ENCODE results near the gene TXLNA.

Gene TXLNA

DNA sequence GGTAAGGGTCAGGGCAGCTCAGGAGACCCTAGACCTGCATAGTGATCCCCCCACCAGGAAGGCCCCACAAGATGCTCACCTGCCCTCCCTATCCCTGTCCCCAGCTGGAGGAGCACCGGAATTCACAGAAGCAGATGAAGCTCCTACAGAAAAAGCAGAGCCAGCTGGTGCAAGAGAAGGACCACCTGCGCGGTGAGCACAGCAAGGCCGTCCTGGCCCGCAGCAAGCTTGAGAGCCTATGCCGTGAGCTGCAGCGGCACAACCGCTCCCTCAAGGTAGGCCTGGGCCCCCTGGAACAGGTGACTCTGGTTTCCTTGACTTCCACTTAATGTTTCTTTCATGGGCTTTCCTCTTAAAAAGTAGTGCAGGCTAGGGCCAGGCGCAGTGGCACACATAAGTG, 8.4 kb downstream of the TXLNA start:
- H3K36me3 ChIP-seq (ENCODE audit: insufficient read depth, low read length), result peaks cover 73% of the 10 kb centered on the region; the same call in 1 of the 2 replicates
- no peaks in the 10 kb centered on the region for H3F3A ChIP-seq (ENCODE audit: low read depth)
- peak overlapping the region; percentile 72 for H3K4me2 ChIP-seq (ENCODE audit: low read depth, low read length, poor library complexity, severe bottlenecking)
- H3K9me3 ChIP-seq (ENCODE audit: insufficient read depth, low read depth, low read length), result no peaks in the 10 kb centered on the region
- no peak overlapping the region for H3K9ac ChIP-seq (ENCODE audit: low read depth, low read length, poor library complexity, severe bottlenecking)
- peaks cover 32% of the 10 kb centered on the region for H3K4me1 ChIP-seq (ENCODE audit: insufficient read depth, low read length, poor library complexity, severe bottlenecking)
- TF ChIP-seq EZH2phosphoT487 (IDR thresholded peaks at IDR 0.05; ENCODE audit: borderline replicate concordance) (no peak), CTCF (conservative IDR thresholded peaks at IDR 0.05; ENCODE audit: low read length) (no peak)
- no peak overlapping the region for H2AFZ ChIP-seq (ENCODE audit: low read length)
- no peaks in the 10 kb centered on the region for H3K9me2 ChIP-seq (replicated peaks; ENCODE audit: low read depth, low read length)
- H3K27me3 ChIP-seq (ENCODE audit: insufficient read depth, low read length, poor library complexity, severe bottlenecking), result no peaks in the 10 kb centered on the region
- peaks cover 63% of the 10 kb centered on the region for H4K20me1 ChIP-seq (ENCODE audit: insufficient read depth, low read length, poor library complexity, severe bottlenecking)
- peaks cover 64% of the 10 kb centered on the region for H3K79me2 ChIP-seq (ENCODE audit: insufficient read depth, low read length)
- H3K4me3 ChIP-seq (ENCODE audit: low read length, poor library complexity, severe bottlenecking), result no peak overlapping the region

DNA sequence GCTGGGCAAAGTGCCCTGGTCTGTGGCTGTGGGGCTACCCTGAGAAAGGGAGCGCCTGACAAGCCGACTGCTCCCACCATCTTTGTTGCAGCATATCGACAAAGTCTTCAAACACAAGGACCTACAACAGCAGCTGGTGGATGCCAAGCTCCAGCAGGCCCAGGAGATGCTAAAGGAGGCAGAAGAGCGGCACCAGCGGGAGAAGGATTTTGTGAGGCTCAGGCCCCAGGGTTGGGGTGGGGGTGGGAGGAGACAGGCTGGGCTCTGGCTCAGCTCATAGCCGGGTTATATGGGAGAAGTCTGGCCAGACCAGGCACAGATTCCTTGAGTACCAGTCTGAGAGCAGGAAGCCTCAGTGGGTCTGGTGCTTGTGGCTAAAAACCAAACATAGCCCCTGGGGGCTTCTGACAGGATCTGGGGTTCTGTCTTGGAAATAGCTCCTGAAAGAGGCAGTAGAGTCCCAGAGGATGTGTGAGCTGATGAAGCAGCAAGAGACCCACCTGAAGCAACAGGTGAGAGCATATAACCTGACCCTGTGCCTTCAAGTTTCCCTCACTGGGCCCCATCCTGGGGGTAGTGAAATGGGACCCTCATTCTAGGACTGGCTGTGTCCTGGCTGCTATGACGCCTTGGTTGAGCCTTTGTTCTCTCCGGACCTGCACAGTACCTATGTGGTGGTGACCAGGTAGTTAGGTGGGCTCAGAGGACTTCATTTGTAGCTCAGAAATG, 12.9 kb downstream of the TXLNA start:
- no peak overlapping the region for H3K4me2 ChIP-seq (ENCODE audit: low read depth, low read length, poor library complexity, severe bottlenecking)
- peaks cover 7% of the 10 kb centered on the region; the same call in 1 of the 2 replicates for H3F3A ChIP-seq (ENCODE audit: low read depth)
- no peaks in the 10 kb centered on the region for H3K9me2 ChIP-seq (replicated peaks; ENCODE audit: low read depth, low read length)
- H3K4me3 ChIP-seq (ENCODE audit: low read length, poor library complexity, severe bottlenecking), result no peak overlapping the region
- H2AFZ ChIP-seq (ENCODE audit: low read length), result no peak overlapping the region
- TF ChIP-seq EZH2phosphoT487 (IDR thresholded peaks at IDR 0.05; ENCODE audit: borderline replicate concordance), result no peak
- no peak for TF ChIP-seq CTCF (conservative IDR thresholded peaks at IDR 0.05; ENCODE audit: low read length)
- peaks cover 27% of the 10 kb centered on the region for H3K4me1 ChIP-seq (ENCODE audit: insufficient read depth, low read length, poor library complexity, severe bottlenecking)
- H3K79me2 ChIP-seq (ENCODE audit: insufficient read depth, low read length), result peaks cover 25% of the 10 kb centered on the region
- H3K36me3 ChIP-seq (ENCODE audit: insufficient read depth, low read length), result peaks cover 92% of the 10 kb centered on the region; the same call in 1 of the 2 replicates
- H3K27me3 ChIP-seq (ENCODE audit: insufficient read depth, low read length, poor library complexity, severe bottlenecking), result no peaks in the 10 kb centered on the region
- H3K9me3 ChIP-seq (ENCODE audit: insufficient read depth, low read depth, low read length), result no peaks in the 10 kb centered on the region
- peaks cover 68% of the 10 kb centered on the region for H4K20me1 ChIP-seq (ENCODE audit: insufficient read depth, low read length, poor library complexity, severe bottlenecking)
- no peak overlapping the region for H3K9ac ChIP-seq (ENCODE audit: low read depth, low read length, poor library complexity, severe bottlenecking)

GRCh38 chr1:32194984-32195383, 15.5 kb downstream of the TXLNA start:
- H3K4me3 ChIP-seq (ENCODE audit: low read length, poor library complexity, severe bottlenecking), result no peak overlapping the region
- H3K9me3 ChIP-seq (ENCODE audit: insufficient read depth, low read depth, low read length), result no peaks in the 10 kb centered on the region
- H3K79me2 ChIP-seq (ENCODE audit: insufficient read depth, low read length), result peaks cover 1% of the 10 kb centered on the region; the same call in 1 of the 2 replicates
- peaks cover 66% of the 10 kb centered on the region; the same call in 1 of the 2 replicates for H3K36me3 ChIP-seq (ENCODE audit: insufficient read depth, low read length)
- H4K20me1 ChIP-seq (ENCODE audit: insufficient read depth, low read length, poor library complexity, severe bottlenecking), result peaks cover 68% of the 10 kb centered on the region
- no peaks in the 10 kb centered on the region for H3K27me3 ChIP-seq (ENCODE audit: insufficient read depth, low read length, poor library complexity, severe bottlenecking)
- no peak overlapping the region for H3K4me2 ChIP-seq (ENCODE audit: low read depth, low read length, poor library complexity, severe bottlenecking)
- H3K9ac ChIP-seq (ENCODE audit: low read depth, low read length, poor library complexity, severe bottlenecking), result no peak overlapping the region
- no peaks in the 10 kb centered on the region for H3K9me2 ChIP-seq (replicated peaks; ENCODE audit: low read depth, low read length)
- peaks cover 31% of the 10 kb centered on the region for H3K4me1 ChIP-seq (ENCODE audit: insufficient read depth, low read length, poor library complexity, severe bottlenecking)
- no peak for TF ChIP-seq CTCF (conservative IDR thresholded peaks at IDR 0.05; ENCODE audit: low read length)
- TF ChIP-seq EZH2phosphoT487 (IDR thresholded peaks at IDR 0.05; ENCODE audit: borderline replicate concordance), result no peak
- no peak overlapping the region for H2AFZ ChIP-seq (ENCODE audit: low read length)
- H3F3A ChIP-seq (ENCODE audit: low read depth), result peaks cover 7% of the 10 kb centered on the region; the same call in 1 of the 2 replicates
